ENCODE data around the gene RAB11FIP2. TPM values are rescaled to one million over a fixed set of nuclear protein-coding genes. Genes with fewer than 3 reads are reported as not detected.

RAB11FIP2 gene, protein sequence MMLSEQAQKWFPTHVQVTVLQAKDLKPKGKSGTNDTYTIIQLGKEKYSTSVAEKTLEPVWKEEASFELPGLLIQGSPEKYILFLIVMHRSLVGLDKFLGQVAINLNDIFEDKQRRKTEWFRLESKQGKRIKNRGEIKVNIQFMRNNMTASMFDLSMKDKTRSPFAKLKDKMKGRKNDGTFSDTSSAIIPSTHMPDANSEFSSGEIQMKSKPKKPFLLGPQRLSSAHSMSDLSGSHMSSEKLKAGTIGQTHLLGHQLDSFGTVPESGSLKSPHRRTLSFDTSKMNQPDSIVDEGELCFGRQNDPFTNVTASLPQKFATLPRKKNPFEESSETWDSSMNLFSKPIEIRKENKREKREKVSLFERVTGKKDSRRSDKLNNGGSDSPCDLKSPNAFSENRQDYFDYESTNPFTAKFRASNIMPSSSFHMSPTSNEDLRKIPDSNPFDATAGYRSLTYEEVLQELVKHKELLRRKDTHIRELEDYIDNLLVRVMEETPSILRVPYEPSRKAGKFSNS
- 6.2 to 8.6 TPM (median 7.7 TPM) in 5 replicates for total RNA-seq (2022; extraction: Qiagen RNA extraction)

DNA sequence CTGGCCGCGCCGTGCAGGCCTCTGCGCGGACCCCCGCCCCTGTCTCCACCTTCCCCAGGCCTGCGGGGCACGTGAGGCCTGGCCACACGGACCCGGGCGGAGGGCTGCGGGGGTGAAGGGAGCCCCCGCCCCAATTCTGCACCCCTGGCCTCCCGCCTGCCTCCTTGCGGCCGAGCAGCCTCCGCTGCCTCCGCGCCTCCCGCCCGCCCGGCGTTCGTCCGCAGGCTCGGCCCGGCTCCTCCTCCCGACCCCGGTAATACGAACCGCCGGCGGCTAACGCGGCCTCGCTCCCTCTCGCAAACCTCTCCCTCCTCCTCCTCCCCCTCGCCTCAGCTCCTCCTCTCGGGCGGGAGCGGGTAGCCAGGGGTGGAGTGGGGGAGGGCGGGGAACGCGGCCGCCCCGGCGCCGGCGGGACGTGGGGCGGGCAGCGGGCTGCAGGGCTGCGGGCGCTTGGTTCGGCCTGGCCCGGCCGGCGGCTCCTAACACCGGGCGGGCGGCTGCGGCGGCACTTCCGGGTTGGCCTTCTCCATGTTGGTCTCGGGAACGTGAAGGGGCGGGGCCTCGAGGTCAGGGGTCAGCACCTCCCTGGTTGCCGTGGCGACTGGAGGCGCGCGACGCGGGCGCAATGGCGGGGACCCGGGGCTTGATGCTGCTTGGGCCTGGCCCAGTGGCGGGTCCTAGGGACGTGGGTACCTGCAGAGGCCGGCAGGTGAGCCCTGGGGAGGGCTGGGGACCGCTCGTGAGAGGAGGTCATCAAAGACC lies at the start of gene RAB11FIP2:
TSS of gene RAB11FIP2 (minus strand) at position 547 of the 762 bp plus-strand sequence. CDS start 778 bp downstream, outside the sequence.

